Suprapubic skin (tissue), 4 donors: Measurements from ENCODE around the gene NDUFS1. TPM values are rescaled to one million over a fixed set of nuclear protein-coding genes. Genes with fewer than 3 reads are reported as not detected.

Source experiments
- DNase-seq, 2 donors: peaks; one replicate each; pipeline ENCODE4 v3.0.0-alpha.2; 2019; ENCODE audit warnings: low spot score in 2 of 2
- H3K27ac ChIP-seq: fragments of 200-600 bp; sonication (generic); one replicate; pipeline ENCODE4 v1.5.1; 2019
- H3K27me3 ChIP-seq: fragments of 200-600 bp; sonication (generic); one replicate; pipeline ENCODE4 v1.5.1; 2019
- H3K36me3 ChIP-seq: fragments of 200-600 bp; sonication (generic); one replicate; pipeline ENCODE4 v1.5.1; 2019
- H3K4me1 ChIP-seq: fragments of 200-600 bp; sonication (generic); one replicate; pipeline ENCODE4 v1.5.1; 2019
- H3K4me3 ChIP-seq: fragments of 200-600 bp; sonication (generic); one replicate; pipeline ENCODE4 v1.5.1; 2019; ENCODE audit warnings: mild to moderate bottlenecking
- H3K9me3 ChIP-seq: fragments of 200-600 bp; sonication (generic); one replicate; pipeline ENCODE4 v1.5.1; 2019
- EP300 ChIP-seq: sonication (generic); formaldehyde crosslinking; IDR thresholded peaks from one replicate; pipeline ENCODE4 v1.6.1; 2017; ENCODE audit warnings: antibody characterized with exemption
- POLR2A ChIP-seq, 2 donors: fragments of 450-650 bp; IDR thresholded peaks; one replicate each; pipeline ENCODE4 v1.6.1; 2017; ENCODE audit warnings: antibody characterized with exemption in 2 of 2, mild to moderate bottlenecking in 2 of 2, moderate library complexity in 2 of 2
- POLR2AphosphoS5 ChIP-seq, 3 donors: sonication (generic); formaldehyde crosslinking; IDR thresholded peaks; one replicate each; pipeline ENCODE4 v1.6.1; 2017; ENCODE audit warnings: antibody characterized with exemption in 3 of 3
- WGBS: methylation state at CpG from one replicate; pipeline ENCODE4 v1.1.5; 2018; 5-methylcytosine and 5-hydroxymethylcytosine counted together
- total RNA-seq, 4 donors: library from RNA; depleted of rRNA; stranded (reverse); fragments of >200 nt; gene quantifications; one replicate each; pipeline ENCODE4 v1.1.0, GENCODE V29; 2016
- TF ChIP-seq, protein P1 (sequence below), 2 donors: fragments of 200-600 bp in 1 of 2; fragments of 450-650 bp in 1 of 2; sonication (generic) in 1 of 2; IDR thresholded peaks; one replicate each; pipeline ENCODE4 v1.5.1; 2016 to 2019; ENCODE audit warnings: antibody characterized with exemption in 2 of 2, mild to moderate bottlenecking in 1 of 2, moderate library complexity in 1 of 2

The NDUFS1 gene
- total RNA-seq, 4 donors from 2014 or later, result 65.7 to 74.2 (median 69.9) TPM

DNA sequence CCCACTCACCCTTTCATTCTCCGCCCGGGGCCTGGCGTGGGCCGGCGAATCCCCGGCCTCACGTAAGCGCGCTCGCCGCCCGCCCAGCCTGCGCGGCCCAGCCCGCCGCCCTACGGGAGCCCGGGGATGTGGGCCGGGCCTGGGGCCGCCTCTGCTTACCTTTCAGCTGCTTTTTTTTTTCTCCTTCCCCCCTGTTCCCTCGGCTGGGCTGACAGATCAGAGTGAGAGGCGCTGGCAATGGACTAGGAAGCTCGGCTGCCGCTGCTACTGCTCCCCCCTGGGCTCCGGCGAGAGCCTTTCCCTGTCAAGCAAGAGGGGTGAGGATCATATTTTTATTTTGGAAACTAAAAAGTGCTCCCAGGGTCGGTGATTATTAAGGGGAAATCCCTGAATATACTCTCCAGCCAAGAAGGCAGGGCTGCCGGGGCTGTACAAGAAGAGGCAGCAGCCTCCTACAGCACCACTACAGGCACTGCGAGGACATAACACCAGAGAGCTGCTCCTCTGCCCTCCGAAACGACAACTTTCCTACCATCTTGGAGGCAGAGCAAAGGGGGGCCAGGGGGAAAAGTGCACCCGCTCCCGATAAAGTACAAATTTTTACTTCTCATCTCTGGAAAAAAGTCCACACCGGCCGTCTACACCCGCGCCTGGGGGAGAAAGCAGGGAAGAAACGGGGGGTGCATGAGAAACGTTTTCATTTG, 73.3 kb downstream of the NDUFS1 start, which contains the start of gene INO80D:
Gene INO80D (minus strand): TSS at position 433 of the 704 bp plus-strand sequence. CDS start 23,158 bp downstream, outside the sequence.
- DNase-seq, result peak; percentile 85 to 88
- under 1% methylated on average over 19 of the region's 39 CpGs for WGBS
- Histone ChIP-seq H3K9me3 (no peaks in the 10 kb centered on the region), H3K27me3 (no peaks in the 10 kb centered on the region), H3K36me3 (peaks cover 4% of the 10 kb centered on the region), H3K27ac (peak within 1 kb of the TSS; percentile 100), H3K4me1 (peaks cover 24% of the 10 kb centered on the region), H3K4me3 (peak within 1 kb of the TSS; percentile 94)
- TF ChIP-seq POLR2AphosphoS5 (IDR thresholded peaks at IDR 0.05) (peak in 1 of 3 donors; percentile 66), EP300 (no peak), POLR2A (IDR thresholded peaks at IDR 0.05) (peak in 1 of 2 donors; percentile 66)
- TF ChIP-seq, protein P1, sequence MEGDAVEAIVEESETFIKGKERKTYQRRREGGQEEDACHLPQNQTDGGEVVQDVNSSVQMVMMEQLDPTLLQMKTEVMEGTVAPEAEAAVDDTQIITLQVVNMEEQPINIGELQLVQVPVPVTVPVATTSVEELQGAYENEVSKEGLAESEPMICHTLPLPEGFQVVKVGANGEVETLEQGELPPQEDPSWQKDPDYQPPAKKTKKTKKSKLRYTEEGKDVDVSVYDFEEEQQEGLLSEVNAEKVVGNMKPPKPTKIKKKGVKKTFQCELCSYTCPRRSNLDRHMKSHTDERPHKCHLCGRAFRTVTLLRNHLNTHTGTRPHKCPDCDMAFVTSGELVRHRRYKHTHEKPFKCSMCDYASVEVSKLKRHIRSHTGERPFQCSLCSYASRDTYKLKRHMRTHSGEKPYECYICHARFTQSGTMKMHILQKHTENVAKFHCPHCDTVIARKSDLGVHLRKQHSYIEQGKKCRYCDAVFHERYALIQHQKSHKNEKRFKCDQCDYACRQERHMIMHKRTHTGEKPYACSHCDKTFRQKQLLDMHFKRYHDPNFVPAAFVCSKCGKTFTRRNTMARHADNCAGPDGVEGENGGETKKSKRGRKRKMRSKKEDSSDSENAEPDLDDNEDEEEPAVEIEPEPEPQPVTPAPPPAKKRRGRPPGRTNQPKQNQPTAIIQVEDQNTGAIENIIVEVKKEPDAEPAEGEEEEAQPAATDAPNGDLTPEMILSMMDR (IDR thresholded peaks at IDR 0.05), result peak; percentile 36 to 60

DNA sequence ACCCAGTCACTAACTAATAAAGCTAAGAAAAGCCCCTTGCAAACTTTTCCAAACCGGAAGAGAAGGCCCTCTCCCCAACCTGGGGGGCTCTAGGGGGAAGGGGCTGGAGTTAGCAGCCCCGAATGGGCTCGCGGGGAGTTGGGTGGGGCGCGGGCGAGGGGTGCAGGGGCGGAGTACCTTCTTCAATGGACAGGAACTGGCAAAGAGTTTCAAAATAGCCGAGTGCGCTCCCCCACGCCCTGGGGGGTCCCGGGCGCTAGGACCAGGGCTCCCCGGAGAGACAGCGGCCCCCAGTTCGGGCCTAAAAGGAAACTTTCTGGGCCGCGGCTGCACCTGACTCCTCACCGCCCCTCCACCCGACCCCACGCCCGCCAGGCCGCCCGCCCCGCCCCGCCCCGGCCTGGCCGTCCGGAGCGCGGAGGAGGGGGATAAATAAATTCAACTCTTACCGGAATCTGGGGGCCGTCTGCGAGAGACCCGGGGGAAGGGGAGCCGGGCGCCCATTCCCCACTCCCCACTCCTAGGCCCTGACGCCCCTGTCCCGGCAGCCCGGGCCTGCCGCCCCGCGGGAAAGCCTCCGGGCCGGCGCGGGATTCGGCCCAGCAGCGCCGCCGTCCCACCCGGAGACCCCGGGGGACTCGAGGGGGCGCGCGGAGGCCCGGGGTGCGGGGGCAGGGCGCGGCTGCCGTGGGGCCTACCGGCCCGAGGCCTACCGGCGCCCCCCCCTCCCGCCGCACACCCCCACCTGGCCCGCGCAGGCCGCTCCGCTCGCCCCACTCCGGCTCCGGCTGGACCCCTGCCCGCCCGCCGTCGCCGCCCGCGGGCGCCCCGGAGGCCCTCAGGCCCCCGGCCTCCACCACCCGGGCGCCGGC, 74.1 kb downstream of the NDUFS1 start:
- no peaks in the 10 kb centered on the region for H3K27me3 ChIP-seq
- no peak for TF ChIP-seq POLR2A (IDR thresholded peaks at IDR 0.05)
- no peak for TF ChIP-seq EP300
- TF ChIP-seq, protein P1 (IDR thresholded peaks at IDR 0.05), result no peak
- no peak for TF ChIP-seq POLR2AphosphoS5 (IDR thresholded peaks at IDR 0.05)
- no peaks in the 10 kb centered on the region for H3K9me3 ChIP-seq
- H3K4me3 ChIP-seq, result peak overlapping the region; percentile 94
- DNase-seq, result peak; percentile 73 to 80
- 2% methylated on average over 35 of the region's 88 CpGs for WGBS
- no peaks in the 10 kb centered on the region for H3K36me3 ChIP-seq
- H3K4me1 ChIP-seq, result peaks cover 24% of the 10 kb centered on the region
- peak overlapping the region; percentile 100 for H3K27ac ChIP-seq

DNA sequence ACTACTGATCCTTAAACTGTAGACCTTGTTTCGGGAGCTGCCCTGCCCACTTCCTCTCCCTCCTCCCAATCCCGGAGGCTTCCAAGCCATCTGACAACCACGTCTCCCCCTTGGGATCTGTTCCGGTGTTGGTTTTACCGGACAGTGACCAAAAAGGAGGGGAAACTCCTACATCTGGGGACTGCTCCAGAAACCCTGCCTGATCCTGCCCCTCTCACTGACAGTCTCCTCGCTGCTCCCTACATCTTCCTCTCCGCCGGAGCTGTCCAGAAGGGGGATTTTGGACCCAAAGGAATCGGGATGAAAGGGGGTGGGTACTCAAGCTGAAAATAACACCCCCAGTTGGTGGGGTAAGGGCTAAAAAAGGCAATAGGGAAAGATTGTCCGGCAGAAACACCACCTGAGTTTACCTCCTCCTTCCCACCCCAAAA, 74.8 kb downstream of the NDUFS1 start:
- DNase-seq, result peak; percentile 79 to 80
- Histone ChIP-seq H3K36me3 (no peaks in the 10 kb centered on the region), H3K9me3 (no peaks in the 10 kb centered on the region), H3K27me3 (no peaks in the 10 kb centered on the region), H3K27ac (peak overlapping the region; percentile 100), H3K4me3 (peak overlapping the region; percentile 94), H3K4me1 (peaks cover 24% of the 10 kb centered on the region)
- under 1% methylated on average over 10 of the region's 10 CpGs for WGBS
- TF ChIP-seq, protein P1 (IDR thresholded peaks at IDR 0.05), result no peak
- TF ChIP-seq POLR2AphosphoS5 (IDR thresholded peaks at IDR 0.05) (no peak), POLR2A (IDR thresholded peaks at IDR 0.05) (peak in 1 of 2 donors; percentile 38), EP300 (no peak)

DNA sequence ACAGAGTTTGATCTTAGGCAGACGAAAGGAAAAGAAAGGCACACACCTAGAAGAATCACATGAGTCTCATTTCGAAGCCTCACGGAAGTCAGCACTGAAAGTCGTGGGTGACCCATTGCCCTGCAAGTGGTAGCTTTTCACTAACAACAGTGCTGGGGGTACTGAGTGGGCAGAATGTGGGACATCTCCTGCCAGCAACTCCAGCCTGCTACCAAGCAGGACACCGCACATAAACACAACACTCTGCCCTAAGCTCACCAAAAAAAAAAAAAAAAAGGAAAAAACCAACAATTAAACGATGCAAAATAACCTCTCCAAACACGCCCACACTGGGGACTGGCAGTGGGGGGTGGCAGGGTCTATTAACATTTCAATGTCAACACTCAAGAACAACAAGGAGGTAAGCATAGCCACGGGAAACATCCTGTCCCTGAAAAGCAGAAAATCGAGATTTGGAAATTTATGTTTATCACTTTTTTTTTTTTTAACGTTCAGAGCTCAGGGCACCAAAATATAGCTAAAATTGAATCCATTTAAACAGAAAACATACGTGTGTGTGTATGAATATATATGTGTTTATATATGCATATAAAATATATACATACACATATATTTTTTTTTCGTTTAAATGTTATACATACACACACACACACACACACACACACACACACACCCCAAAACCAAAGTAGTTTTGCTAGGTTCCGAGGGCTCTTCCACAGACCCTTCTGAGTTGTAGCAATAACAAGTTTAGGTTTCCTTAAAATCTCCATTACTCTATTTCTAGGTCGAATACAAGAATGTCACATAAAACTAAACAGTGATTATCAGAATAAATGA, 75.4 kb downstream of the NDUFS1 start:
- peaks cover 24% of the 10 kb centered on the region for H3K4me1 ChIP-seq

More for the DNA sequence above, 75.4 kb downstream of the NDUFS1 start:
- Histone ChIP-seq H3K36me3 (no peaks in the 10 kb centered on the region), H3K27ac (peak overlapping the region; percentile 100), H3K27me3 (no peaks in the 10 kb centered on the region), H3K4me3 (peak overlapping the region; percentile 94), H3K9me3 (no peaks in the 10 kb centered on the region)
- 6% methylated on average over 14 of the region's 14 CpGs for WGBS
- DNase-seq, result no peak
- no peak for TF ChIP-seq EP300
- TF ChIP-seq POLR2A (IDR thresholded peaks at IDR 0.05), result no peak
- no peak for TF ChIP-seq POLR2AphosphoS5 (IDR thresholded peaks at IDR 0.05)
- TF ChIP-seq, protein P1 (IDR thresholded peaks at IDR 0.05), result no peak
